Measurements from ENCODE around the gene KIAA1328.
"Not testable (repeated sequence)": the region's sequence is repeated elsewhere in the genome, so short reads cannot be mapped to it uniquely, and the experiment has no call there.

Gene KIAA1328

GRCh38 chr18:37156330-37156942, 327.5 kb downstream of the KIAA1328 start:
- DNase-seq (ENCODE audit: low read depth): no peak

GRCh38 chr18:37160038-37160820, 331.3 kb downstream of the KIAA1328 start:
- no peak for DNase-seq (ENCODE audit: low read depth)

GRCh38 chr18:37161491-37161890, 332.6 kb downstream of the KIAA1328 start:
- no peak for DNase-seq (ENCODE audit: low read depth)

- DNase-seq (ENCODE audit: low read depth): no peak
Observed at GRCh38 chr18:37162551-37162950, 333.6 kb downstream of the KIAA1328 start.

GRCh38 chr18:37163119-37163518, 334.2 kb downstream of the KIAA1328 start:
- no peak for DNase-seq (ENCODE audit: low read depth)

GRCh38 chr18:37166491-37166890, 337.6 kb downstream of the KIAA1328 start:
- DNase-seq (ENCODE audit: low read depth): no peak

- not testable (repeated sequence) for DNase-seq (ENCODE audit: low read depth)
Observed at GRCh38 chr18:37166966-37167365, 338.0 kb downstream of the KIAA1328 start.

GRCh38 chr18:37170984-37171383, 342.1 kb downstream of the KIAA1328 start:
- no peak for DNase-seq (ENCODE audit: low read depth)

- DNase-seq (ENCODE audit: low read depth): no peak
Observed at GRCh38 chr18:37173384-37173783, 344.5 kb downstream of the KIAA1328 start.

GRCh38 chr18:37175727-37176620, 347.0 kb downstream of the KIAA1328 start:
- no peak for DNase-seq (ENCODE audit: low read depth)

GRCh38 chr18:37176621-37176934, 347.7 kb downstream of the KIAA1328 start:
- no peak for DNase-seq (ENCODE audit: low read depth)

- DNase-seq (ENCODE audit: low read depth): no peak
Observed at GRCh38 chr18:37179384-37179783, 350.5 kb downstream of the KIAA1328 start.

- no peak for DNase-seq (ENCODE audit: low read depth)
Observed at GRCh38 chr18:37180086-37180485, 351.2 kb downstream of the KIAA1328 start.

GRCh38 chr18:37182340-37183135, 353.6 kb downstream of the KIAA1328 start:
- DNase-seq (ENCODE audit: low read depth): no peak

GRCh38 chr18:37184209-37184868, 355.4 kb downstream of the KIAA1328 start:
- no peak for DNase-seq (ENCODE audit: low read depth)

GRCh38 chr18:37188016-37188791, 359.3 kb downstream of the KIAA1328 start:
- peak; percentile 3 for DNase-seq (ENCODE audit: low read depth)

- no peak for DNase-seq (ENCODE audit: low read depth)
Observed at GRCh38 chr18:37199741-37200140, 370.8 kb downstream of the KIAA1328 start.

GRCh38 chr18:37207343-37207742, 378.4 kb downstream of the KIAA1328 start:
- DNase-seq (ENCODE audit: low read depth): no peak

GRCh38 chr18:37210781-37211180, 381.9 kb downstream of the KIAA1328 start:
- no peak for DNase-seq (ENCODE audit: low read depth)

GRCh38 chr18:37218022-37218590, 389.2 kb downstream of the KIAA1328 start:
- no peak for DNase-seq (ENCODE audit: low read depth)
